ENCODE results near the gene C5.

GRCh38 chr9:121013911-121014310 lies 36.2 kb downstream of the C5 start:
- TF ChIP-seq POLR2AphosphoS5 (IDR thresholded peaks at IDR 0.05; ENCODE audit: low read depth, low read length) (no peak), SPI1 (IDR thresholded peaks at IDR 0.05; ENCODE audit: low read depth, low read length) (no peak), TAF1 (IDR thresholded peaks at IDR 0.05; ENCODE audit: low read depth, low read length) (no peak), POLR2A (IDR thresholded peaks at IDR 0.05; ENCODE audit: low read depth, low read length) (no peak), POU2F2 (IDR thresholded peaks at IDR 0.05; ENCODE audit: low read depth, low read length) (no peak)
